Measurements from ENCODE around the gene FMR1NB.

The FMR1NB gene

GRCh38 chrX:148069759-148070503 is 88.8 kb downstream of the FMR1NB start:
- no peak for DNase-seq (ENCODE audit: low read depth in 2 of 2)

DNA sequence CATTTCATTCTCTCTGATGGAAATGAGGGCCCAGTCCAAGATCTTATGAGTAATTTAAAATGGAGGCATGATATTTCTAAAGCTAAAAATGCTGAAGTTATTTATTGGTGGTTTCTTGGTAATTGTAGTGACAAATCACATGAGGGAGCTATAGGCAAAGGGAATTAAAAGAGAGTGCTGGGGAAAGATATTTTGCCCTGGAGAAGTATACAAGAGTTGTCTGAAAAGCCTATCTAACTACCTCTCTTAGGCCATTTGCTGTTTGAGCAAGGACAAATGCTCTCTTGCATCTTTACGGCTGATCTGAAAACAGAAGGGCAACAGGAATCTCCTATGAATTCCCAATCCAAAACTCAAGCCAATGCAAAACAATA is 89.4 kb downstream of the FMR1NB start:
- DNase-seq (ENCODE audit: low read depth in 2 of 2) = no peak

Measured in activated CD4-positive, alpha-beta T cell treated with anti-CD3 and anti-CD28 coated beads for 24 hours (primary cell).